Natural killer cell (primary cell): Measurements from ENCODE around the gene DNASE1L3. TPM values are rescaled to one million over a fixed set of nuclear protein-coding genes. Genes with fewer than 3 reads are reported as not detected.

Experiments used
- ATAC-seq, 3 donors: fragments of 150-1000 bp in 2 of 3; fragments of 200-7000 bp in 1 of 3; cut with Tn5 transposase; 1 replicate in 1 of 3; 2 replicates in 2 of 3; pipeline ENCODE4 v1.10.0; 2021; ENCODE audit warnings: mild to moderate bottlenecking in 2 of 3, moderate library complexity in 2 of 3
- DNase-seq, 2 donors: peaks; one replicate each; pipeline versions ENCODE4 v3.0.0 to v3.0.0-alpha.2; 2013 to 2021; ENCODE audit warnings: mixed read lengths in 1 of 2
- H3K27ac ChIP-seq: one replicate; pipeline ENCODE4 v1.5.1; 2013; ENCODE audit warnings: mild to moderate bottlenecking, low read length
- H3K27me3 ChIP-seq: one replicate; pipeline ENCODE4 v1.6.1; 2013; ENCODE audit warnings: low read length; ENCODE audit not compliant: control insufficient read depth, insufficient read depth
- H3K36me3 ChIP-seq: one replicate; pipeline ENCODE4 v1.6.1; 2013; ENCODE audit warnings: low read length; ENCODE audit not compliant: control insufficient read depth, insufficient read depth
- H3K4me1 ChIP-seq: one replicate; pipeline ENCODE4 v1.6.1; 2013; ENCODE audit warnings: low read length; ENCODE audit not compliant: control insufficient read depth, insufficient read depth
- H3K4me3 ChIP-seq: one replicate; pipeline ENCODE4 v1.5.1; 2013; ENCODE audit warnings: low read length
- H3K9me3 ChIP-seq: one replicate; pipeline ENCODE4 v1.6.1; 2013; ENCODE audit warnings: low read length; ENCODE audit not compliant: control insufficient read depth, insufficient read depth
- H3K27ac Mint-ChIP-seq, 2 donors: one replicate each; pipeline ENCODE4 v1.8.0; 2022; ENCODE audit warnings: mild to moderate bottlenecking in 2 of 2, mixed read lengths in 2 of 2, moderate library complexity in 1 of 2
- H3K27me3 Mint-ChIP-seq, 2 donors: one replicate each; pipeline ENCODE4 v1.8.0; 2022; ENCODE audit warnings: low read depth in 2 of 2, mixed read lengths in 2 of 2
- H3K36me3 Mint-ChIP-seq: one replicate; pipeline ENCODE4 v1.8.0; 2022; ENCODE audit warnings: mixed read lengths
- H3K4me1 Mint-ChIP-seq, 2 donors: one replicate each; pipeline ENCODE4 v1.8.0; 2022; ENCODE audit warnings: mixed read lengths in 2 of 2
- H3K4me3 Mint-ChIP-seq: one replicate; pipeline ENCODE4 v1.8.0; 2022; ENCODE audit warnings: mild to moderate bottlenecking, moderate library complexity, mixed read lengths
- H3K9me3 Mint-ChIP-seq, 2 donors: one replicate each; pipeline ENCODE4 v1.8.0; 2022; ENCODE audit warnings: mixed read lengths in 2 of 2
- WGBS: methylation state at CpG from one replicate; pipeline ENCODE4 v1.1.7; 2013; ENCODE audit warnings: missing lambda C conversion rate; ENCODE audit not compliant: insufficient coverage; 5-methylcytosine and 5-hydroxymethylcytosine counted together
- intact Hi-C: fragments of 100-400 bp; cut with micrococcal nuclease; formaldehyde crosslinking; loops from one replicate; pipeline ENCODE4 v1.14.2; 2022
- total RNA-seq, 4 donors: library from RNA; stranded (reverse); fragments of 120-200 nt in 1 of 4; gene quantifications; one replicate each; pipeline versions ENCODE4 v1.2.3 to v1.2.4, GENCODE V29; 2013 to 2022
- TF ChIP-seq, protein P1 (sequence below): fragments of 200-600 bp; IDR thresholded peaks from one replicate; pipeline ENCODE4 v1.8.0; 2022; ENCODE audit warnings: antibody characterized with exemption

Gene DNASE1L3
- total RNA-seq, 3 donors from 2014 or later (not counting 1 experiment from before 2014, with no cell fraction given) = 1.3 TPM; not detected in 2

DNA sequence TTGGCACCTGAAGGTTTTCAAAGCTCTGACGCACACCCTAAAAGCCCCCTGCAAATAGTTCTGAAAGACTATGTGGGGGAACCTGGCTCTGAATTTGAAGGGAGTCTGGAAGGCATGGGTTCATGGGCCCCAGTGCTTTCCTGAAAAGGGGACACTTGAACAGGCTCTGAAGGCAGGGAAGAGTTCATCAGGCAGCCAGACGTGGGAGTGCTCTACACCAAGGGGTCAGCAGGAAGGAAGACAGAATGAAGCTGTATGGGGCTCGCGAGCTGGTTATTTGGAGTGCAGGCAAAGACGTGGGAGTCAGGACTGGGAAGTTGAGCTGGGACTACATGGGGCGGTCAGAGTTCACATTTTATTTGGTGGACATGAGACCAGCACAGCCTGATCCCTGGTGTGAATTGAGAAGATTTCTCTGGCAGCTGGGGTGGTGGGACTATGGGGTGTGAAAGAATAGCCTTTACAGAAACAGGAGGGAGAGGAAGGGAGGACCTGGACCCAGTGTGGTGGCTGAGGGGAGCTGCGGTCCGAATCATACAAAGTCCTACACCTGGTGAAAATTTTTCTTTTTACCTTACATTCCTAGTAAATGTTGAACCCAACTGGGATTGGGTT, 39.4 kb upstream of the DNASE1L3 start:
- H3K36me3 Mint-ChIP-seq = no peaks in the 10 kb centered on the region
- Histone ChIP-seq H3K4me1 (peaks cover 6% of the 10 kb centered on the region), H3K36me3 (no peaks in the 10 kb centered on the region), H3K9me3 (no peaks in the 10 kb centered on the region), H3K27me3 (no peaks in the 10 kb centered on the region), H3K4me3 (no peak overlapping the region), H3K27ac (no peak overlapping the region)
- no peak overlapping the region for H3K4me3 Mint-ChIP-seq
- H3K9me3 Mint-ChIP-seq = no peaks in the 10 kb centered on the region
- intact Hi-C loops = no loop called here
- no peak for ATAC-seq
- WGBS = 94% methylated on average over 6 of the region's 8 CpGs
- DNase-seq = no peak
- TF ChIP-seq, protein P1, sequence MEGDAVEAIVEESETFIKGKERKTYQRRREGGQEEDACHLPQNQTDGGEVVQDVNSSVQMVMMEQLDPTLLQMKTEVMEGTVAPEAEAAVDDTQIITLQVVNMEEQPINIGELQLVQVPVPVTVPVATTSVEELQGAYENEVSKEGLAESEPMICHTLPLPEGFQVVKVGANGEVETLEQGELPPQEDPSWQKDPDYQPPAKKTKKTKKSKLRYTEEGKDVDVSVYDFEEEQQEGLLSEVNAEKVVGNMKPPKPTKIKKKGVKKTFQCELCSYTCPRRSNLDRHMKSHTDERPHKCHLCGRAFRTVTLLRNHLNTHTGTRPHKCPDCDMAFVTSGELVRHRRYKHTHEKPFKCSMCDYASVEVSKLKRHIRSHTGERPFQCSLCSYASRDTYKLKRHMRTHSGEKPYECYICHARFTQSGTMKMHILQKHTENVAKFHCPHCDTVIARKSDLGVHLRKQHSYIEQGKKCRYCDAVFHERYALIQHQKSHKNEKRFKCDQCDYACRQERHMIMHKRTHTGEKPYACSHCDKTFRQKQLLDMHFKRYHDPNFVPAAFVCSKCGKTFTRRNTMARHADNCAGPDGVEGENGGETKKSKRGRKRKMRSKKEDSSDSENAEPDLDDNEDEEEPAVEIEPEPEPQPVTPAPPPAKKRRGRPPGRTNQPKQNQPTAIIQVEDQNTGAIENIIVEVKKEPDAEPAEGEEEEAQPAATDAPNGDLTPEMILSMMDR = no peak
- H3K4me1 Mint-ChIP-seq = peaks cover 27 to 31% of the 10 kb centered on the region in 2 donors
- no peak overlapping the region for H3K27ac Mint-ChIP-seq
- H3K27me3 Mint-ChIP-seq = no peaks in the 10 kb centered on the region

GRCh38 chr3:58249358-58250092, 38.8 kb upstream of the DNASE1L3 start:
- Histone ChIP-seq H3K27me3 (no peaks in the 10 kb centered on the region), H3K9me3 (no peaks in the 10 kb centered on the region), H3K4me3 (no peak overlapping the region), H3K4me1 (peaks cover 6% of the 10 kb centered on the region), H3K27ac (no peak overlapping the region), H3K36me3 (no peaks in the 10 kb centered on the region)
- Mint-ChIP-seq H3K4me3 (no peak overlapping the region), H3K4me1 (peaks cover 26 to 27% of the 10 kb centered on the region in 2 donors), H3K27me3 (no peaks in the 10 kb centered on the region), H3K9me3 (no peaks in the 10 kb centered on the region), H3K36me3 (no peaks in the 10 kb centered on the region), H3K27ac (no peak overlapping the region)
- TF ChIP-seq, protein P1 = no peak
- ATAC-seq (no peak), DNase-seq (no peak)
- WGBS = 75% methylated on average over 7 of the region's 7 CpGs
- intact Hi-C loops = no loop called here

DNA sequence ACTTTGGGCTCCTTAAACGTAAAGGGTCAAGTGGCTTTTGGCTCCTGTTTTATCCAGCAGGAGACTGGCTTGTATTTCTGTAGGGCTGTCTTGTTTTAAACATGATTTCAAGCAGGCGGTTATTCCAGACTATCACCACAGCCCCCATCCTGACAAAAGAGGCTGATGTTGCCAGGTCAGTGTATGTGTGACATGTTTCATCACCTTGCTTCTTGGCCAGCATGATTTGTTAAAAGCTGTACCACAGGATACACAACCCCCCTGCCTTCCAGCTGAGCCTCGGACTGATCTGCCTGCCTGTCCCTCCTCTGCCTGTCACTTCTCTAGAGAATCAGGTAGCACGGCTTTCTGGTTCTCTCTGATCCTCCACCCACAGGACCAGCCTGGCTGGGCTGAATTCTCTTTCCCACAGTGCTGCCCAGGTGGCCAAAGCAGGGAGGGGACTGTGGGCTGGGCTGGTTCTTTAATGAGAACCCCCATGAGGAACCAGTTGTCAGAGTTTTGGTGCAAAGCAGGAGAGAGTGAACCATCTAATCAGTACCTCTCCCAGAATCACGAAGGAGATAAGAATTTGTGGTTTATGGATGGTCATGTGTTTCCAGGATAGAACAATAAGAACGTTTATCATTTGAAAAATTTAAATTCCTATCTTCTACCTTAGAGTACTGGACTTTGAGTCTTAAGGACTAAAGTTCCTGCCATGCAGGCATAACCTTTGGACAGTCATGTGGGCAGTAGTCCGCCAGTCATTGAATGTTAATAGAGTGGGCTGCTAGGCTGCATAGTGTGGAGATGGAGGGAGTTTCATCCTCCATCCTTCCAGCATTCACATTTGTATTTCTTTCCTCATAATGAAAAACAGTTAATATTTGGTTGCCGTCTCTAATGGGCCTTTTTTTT, 35.6 kb upstream of the DNASE1L3 start:
- DNase-seq (no peak), ATAC-seq (no peak)
- Histone ChIP-seq H3K27ac (no peak overlapping the region), H3K27me3 (no peaks in the 10 kb centered on the region), H3K4me1 (no peaks in the 10 kb centered on the region), H3K4me3 (no peak overlapping the region), H3K9me3 (no peaks in the 10 kb centered on the region), H3K36me3 (no peaks in the 10 kb centered on the region)
- Mint-ChIP-seq H3K27me3 (no peaks in the 10 kb centered on the region), H3K4me3 (no peak overlapping the region), H3K27ac (no peak overlapping the region), H3K36me3 (no peaks in the 10 kb centered on the region), H3K4me1 (peaks cover 12 to 15% of the 10 kb centered on the region in 2 donors), H3K9me3 (no peaks in the 10 kb centered on the region)
- TF ChIP-seq, protein P1 = no peak
- 86% methylated on average over 5 of the region's 8 CpGs for WGBS
- intact Hi-C loops = no loop called here
